H1 (cell line): Measurements from ENCODE around the gene SLC5A11. TPM values are rescaled to one million over a fixed set of nuclear protein-coding genes. Genes with fewer than 3 reads are reported as not detected.

Experiments
- CTCF ChIA-PET: fragments of 300-600 bp; sonication (Branson Sonifier 250); formaldehyde crosslinking; loops from one replicate; lab custom pipeline; 2021; ENCODE audit not compliant: partially characterized antibody; lab: Charles Lee
- POLR2A ChIA-PET: fragments of 300-600 bp; sonication (Branson Sonifier 250); formaldehyde crosslinking; loops from one replicate; lab custom pipeline; 2021; ENCODE audit warnings: inconsistent platforms; ENCODE audit not compliant: partially characterized antibody; lab: Charles Lee
- DNase-seq, 2 experiments: peaks; one replicate each; pipeline versions ENCODE4 v3.0.0 to v3.0.0-alpha.2; 2010 to 2022; ENCODE audit warnings: low spot score in 2 of 2, low read depth in 1 of 2, mixed read lengths in 1 of 2
- FAIRE-seq: peaks from 2 replicates; lab custom pipeline; 2011; peaks lifted over from hg19 to GRCh38; lab: Jason Lieb, UNC
- H2AFZ ChIP-seq: 2 replicates; pipeline ENCODE4 v1.8.1; 2012; ENCODE audit warnings: low read length, inconsistent platforms
- H2AK5ac ChIP-seq: 2 replicates; pipeline ENCODE4 v1.6.1; 2013; ENCODE audit warnings: low read depth, low read length
- H2BK120ac ChIP-seq: replicated peaks from 2 replicates; pipeline ENCODE3; 2013; ENCODE audit warnings: low read depth, low read length, inconsistent platforms
- H2BK12ac ChIP-seq: 2 replicates; pipeline ENCODE4 v1.6.1; 2013; ENCODE audit warnings: low read depth, low read length
- H2BK15ac ChIP-seq: 2 replicates; pipeline ENCODE4 v1.6.1; 2013; ENCODE audit warnings: low read length
- H2BK20ac ChIP-seq: 2 replicates; pipeline ENCODE4 v1.6.1; 2013; ENCODE audit warnings: low read length
- H2BK5ac ChIP-seq: 2 replicates; pipeline ENCODE4 v1.6.1; 2013; ENCODE audit warnings: low read depth, low read length
- H3K14ac ChIP-seq: 2 replicates; pipeline ENCODE4 v1.6.1; 2013; ENCODE audit warnings: inconsistent platforms; ENCODE audit not compliant: insufficient read length
- H3K18ac ChIP-seq: 2 replicates; pipeline ENCODE4 v1.6.1; 2013; ENCODE audit warnings: low read length; ENCODE audit errors: extremely low read depth
- H3K23ac ChIP-seq: 2 replicates; pipeline ENCODE4 v1.6.1; 2013; ENCODE audit warnings: inconsistent platforms; ENCODE audit not compliant: insufficient read length
- H3K23me2 ChIP-seq: 2 replicates; pipeline ENCODE4 v1.6.1; 2013; ENCODE audit warnings: low read depth, low read length
- H3K27ac ChIP-seq: 2 replicates; pipeline ENCODE4 v1.6.1; 2011; ENCODE audit warnings: low read depth, low read length, inconsistent platforms
- H3K27me3 ChIP-seq, 4 experiments: replicated peaks in 1 of 4; 1 replicate in 1 of 4; 2 replicates in 3 of 4; pipeline versions ENCODE4 v1.6.1 to v1.8.1; 2011 to 2013; ENCODE audit warnings: low read length in 3 of 4, mild to moderate bottlenecking in 3 of 4, inconsistent platforms in 2 of 4, mixed read lengths in 2 of 4, moderate library complexity in 1 of 4; ENCODE audit not compliant: control insufficient read depth in 3 of 4, insufficient read depth in 3 of 4; ENCODE audit errors: extremely low read depth in 1 of 4
- H3K36me3 ChIP-seq, 4 experiments: 2 replicates each; pipeline versions ENCODE4 v1.6.1 to v1.8.1; 2011 to 2013; ENCODE audit warnings: mild to moderate bottlenecking in 4 of 4, low read length in 3 of 4, moderate library complexity in 2 of 4, control low read depth in 1 of 4, inconsistent platforms in 1 of 4; ENCODE audit not compliant: insufficient read depth in 4 of 4, control insufficient read depth in 2 of 4
- H3K4ac ChIP-seq: replicated peaks from 2 replicates; pipeline ENCODE3; 2013; ENCODE audit warnings: low read length, low read depth, mixed read lengths, inconsistent platforms; ENCODE audit not compliant: insufficient read length
- H3K4me1 ChIP-seq, 4 experiments: replicated peaks in 1 of 4; 1 replicate in 1 of 4; 2 replicates in 3 of 4; pipeline versions ENCODE4 v1.6.1 to v1.8.1; 2011 to 2013; ENCODE audit warnings: low read length in 3 of 4, inconsistent platforms in 2 of 4, mixed read lengths in 1 of 4; ENCODE audit not compliant: insufficient read depth in 4 of 4, control insufficient read depth in 3 of 4
- H3K4me2 ChIP-seq, 2 experiments: 2 replicates each; pipeline versions ENCODE4 v1.6.1 to v1.8.1; 2011 to 2013; ENCODE audit warnings: low read depth in 2 of 2, low read length in 2 of 2, control low read depth in 1 of 2, inconsistent platforms in 1 of 2, mild to moderate bottlenecking in 1 of 2; ENCODE audit not compliant: insufficient read depth in 1 of 2
- H3K4me3 ChIP-seq, 4 experiments: fragments of 200-600, 300-600 bp in 1 of 4; sonication (generic), shearing (Covaris generic), sonication (Bioruptor Twin) in 1 of 4; 2 replicates each; pipeline versions ENCODE4 v1.5.1 to v1.8.1; 2011 to 2016; ENCODE audit warnings: low read length in 4 of 4, low read depth in 3 of 4, control low read depth in 2 of 4, inconsistent platforms in 2 of 4, mild to moderate bottlenecking in 2 of 4, mixed read lengths in 1 of 4, moderate library complexity in 1 of 4; ENCODE audit not compliant: insufficient read depth in 2 of 4; ENCODE audit errors: extremely low read depth in 1 of 4
- H3K56ac ChIP-seq: replicated peaks from 2 replicates; pipeline ENCODE3; 2013; ENCODE audit warnings: low read depth, mild to moderate bottlenecking, mixed read lengths, low read length, inconsistent platforms; ENCODE audit not compliant: insufficient read length
- H3K79me1 ChIP-seq: 2 replicates; pipeline ENCODE4 v1.6.1; 2013; ENCODE audit warnings: low read depth, low read length, control low read depth
- H3K79me2 ChIP-seq, 2 experiments: 2 replicates each; pipeline versions ENCODE4 v1.6.1 to v1.8.1; 2012 to 2013; ENCODE audit warnings: low read length in 2 of 2, mild to moderate bottlenecking in 2 of 2, inconsistent platforms in 1 of 2; ENCODE audit not compliant: insufficient read depth in 2 of 2, control insufficient read depth in 1 of 2
- H3K9ac ChIP-seq, 4 experiments: replicated peaks in 1 of 4; 1 replicate in 1 of 4; 2 replicates in 3 of 4; pipeline versions ENCODE4 v1.6.1 to v1.8.1; 2011 to 2013; ENCODE audit warnings: low read depth in 3 of 4, low read length in 3 of 4, control low read depth in 2 of 4, mild to moderate bottlenecking in 2 of 4, moderate library complexity in 2 of 4, inconsistent platforms in 1 of 4; ENCODE audit errors: extremely low read depth in 1 of 4
- H3K9me3 ChIP-seq, 2 experiments: 2 replicates each; pipeline versions ENCODE4 v1.6.1 to v1.8.1; 2012 to 2013; ENCODE audit warnings: mild to moderate bottlenecking in 2 of 2, moderate library complexity in 2 of 2, control low read depth in 1 of 2, inconsistent platforms in 1 of 2, low read depth in 1 of 2, low read length in 1 of 2, mixed read lengths in 1 of 2; ENCODE audit not compliant: insufficient read depth in 2 of 2
- H4K20me1 ChIP-seq, 2 experiments: replicated peaks in 1 of 2; 2 replicates each; pipeline versions ENCODE3 to v1.8.1; 2011 to 2013; ENCODE audit warnings: inconsistent platforms in 2 of 2, low read length in 2 of 2, mild to moderate bottlenecking in 1 of 2; ENCODE audit not compliant: insufficient read depth in 2 of 2, control insufficient read depth in 1 of 2
- H4K5ac ChIP-seq: 2 replicates; pipeline ENCODE4 v1.6.1; 2013; ENCODE audit warnings: low read length, low read depth, mixed read lengths, inconsistent platforms; ENCODE audit not compliant: insufficient read length
- H4K8ac ChIP-seq: 2 replicates; pipeline ENCODE4 v1.8.0; 2013; ENCODE audit warnings: mild to moderate bottlenecking, moderate library complexity, low read length, inconsistent platforms; ENCODE audit not compliant: insufficient read depth; ENCODE audit errors: extremely low read depth
- H4K91ac ChIP-seq: replicated peaks from 2 replicates; pipeline ENCODE3; 2013; ENCODE audit warnings: low read length, mixed read lengths, inconsistent platforms; ENCODE audit not compliant: insufficient read length
- ASH2L ChIP-seq: fragments of 200-600, 300-600 bp; sonication (generic); IDR thresholded peaks from one replicate; pipeline ENCODE4 v1.7.1; 2017; ENCODE audit warnings: low read length
- BCL11A ChIP-seq, 2 experiments: IDR thresholded peaks; one replicate each; pipeline ENCODE4 v1.6.1; 2011; ENCODE audit warnings: low read depth in 2 of 2, low read length in 2 of 2, mild to moderate bottlenecking in 2 of 2
- FOSL1 ChIP-seq: IDR thresholded peaks from 2 replicates; pipeline ENCODE4 v1.6.1; 2011; ENCODE audit warnings: mild to moderate bottlenecking, low read depth, low read length, moderate library complexity; ENCODE audit not compliant: insufficient read depth
- GTF2F1 ChIP-seq: IDR thresholded peaks from 2 replicates; pipeline ENCODE4 v1.6.1; 2012; ENCODE audit warnings: low read depth, low read length, improper control_type of control experiment, borderline replicate concordance
- HDAC2 ChIP-seq, 2 experiments: fragments of 300-600 bp in 1 of 2; sonication (generic) in 1 of 2; IDR thresholded peaks; 2 replicates each; pipeline ENCODE4 v1.6.1; 2011 to 2012; ENCODE audit warnings: low read depth in 2 of 2, low read length in 2 of 2, mild to moderate bottlenecking in 2 of 2, moderate library complexity in 2 of 2, borderline replicate concordance in 1 of 2, inconsistent platforms in 1 of 2
- MAFK ChIP-seq: IDR thresholded peaks from 2 replicates; pipeline ENCODE4 v1.6.1; 2012; ENCODE audit warnings: low read depth, mild to moderate bottlenecking, improper control_type of control experiment, low read length
- RAD21 ChIP-seq, 2 experiments: IDR thresholded peaks in 1 of 2; conservative IDR thresholded peaks in 1 of 2; 2 replicates each; pipeline ENCODE4 v1.6.1; 2011; ENCODE audit warnings: low read depth in 2 of 2, low read length in 2 of 2, improper control_type of control experiment in 1 of 2, inconsistent platforms in 1 of 2, mild to moderate bottlenecking in 1 of 2, moderate library complexity in 1 of 2
- WGBS, 2 experiments: shearing (Covaris generic) in 1 of 2; methylation state at CpG; one replicate each; pipeline versions ENCODE4 v1.1.6 to v1.1.7; 2013 to 2015; ENCODE audit warnings: low lambda C conversion rate in 2 of 2, mixed read lengths in 2 of 2, inconsistent platforms in 1 of 2, low coverage in 1 of 2, missing lambda C conversion rate in 1 of 2; ENCODE audit not compliant: insufficient replicate concordance in 2 of 2, insufficient coverage in 1 of 2, insufficient read length in 1 of 2; ENCODE audit errors: extremely low coverage in 1 of 2, missing lambda C conversion rate in 1 of 2; 5-methylcytosine and 5-hydroxymethylcytosine counted together
- polyA plus RNA-seq, 7 experiments: library from polyadenylated mRNA; depleted of rRNA in 3 of 7; stranded (reverse) in 5 of 7; unstranded in 2 of 7; fragments of >200 nt in 5 of 7; fragments of 200-250 nt in 2 of 7; gene quantifications; 1 replicate in 5 of 7; 2 replicates in 1 of 7; 4 replicates in 1 of 7; pipeline versions ENCODE4 v1.2.1 to v1.2.3, GENCODE V29; 2011 to 2013; ENCODE audit warnings: missing spikeins in 2 of 7, mixed read lengths in 2 of 7
- total RNA-seq: library from RNA; stranded (reverse); fragmentation: NEBNext Ultra II Directional; extraction: Animal tissue kit (Norgen Biotek cat#: 25700); gene quantifications from 2 replicates; pipeline ENCODE4 v1.2.1, GENCODE V29; 2021
- TF ChIP-seq, protein P1 (sequence below), 3 experiments: IDR thresholded peaks; 1 replicate in 2 of 3; 2 replicates in 1 of 3; pipeline versions ENCODE4 v1.5.1 to v1.6.1; 2011; ENCODE audit warnings: low read length in 3 of 3, mild to moderate bottlenecking in 3 of 3, inconsistent platforms in 2 of 3, low read depth in 1 of 3, moderate library complexity in 1 of 3; ENCODE audit not compliant: insufficient read depth in 1 of 3; ENCODE audit errors: control extremely low read depth in 1 of 3

SLC5A11 gene
- total and polyA plus RNA-seq, 2 of the 8 experiments (the other 6 are each of a cell fraction or from before 2014, with no cell fraction given): 0.26 to 0.59 TPM

DNA sequence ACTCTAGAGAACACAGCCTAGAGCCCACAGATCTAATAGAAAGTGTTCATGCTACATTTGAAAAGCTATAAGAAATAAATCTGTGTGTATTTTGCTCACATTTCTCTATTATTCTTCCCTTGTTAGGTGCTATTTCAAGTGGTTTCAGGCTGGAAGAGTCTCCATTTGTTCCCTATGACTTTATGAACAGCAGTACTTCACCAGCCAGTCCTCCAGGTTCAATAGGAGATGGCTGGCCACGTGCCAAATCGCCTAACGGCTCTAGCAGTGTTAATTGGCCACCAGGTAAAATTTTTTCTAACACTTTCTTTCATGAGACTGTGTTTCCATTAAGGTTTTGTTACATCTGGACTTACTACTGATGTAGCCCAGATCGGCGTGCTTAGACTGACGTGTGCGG, 30.7 kb upstream of the SLC5A11 start:
- TF ChIP-seq GTF2F1: no peak
- TF ChIP-seq HDAC2 (IDR thresholded peaks at IDR 0.05; ENCODE audit: borderline replicate concordance in 1 of 2, low read depth in 2 of 2, low read length in 2 of 2): no peak
- no peak for TF ChIP-seq ASH2L
- TF ChIP-seq RAD21 (IDR thresholded peaks at IDR 0.05 in 1 of 2, conservative IDR thresholded peaks at IDR 0.05 in 1 of 2; ENCODE audit: low read depth in 2 of 2, low read length in 2 of 2): no peak
- TF ChIP-seq BCL11A (IDR thresholded peaks at IDR 0.05; ENCODE audit: low read depth in 2 of 2, low read length in 2 of 2): no peak
- TF ChIP-seq FOSL1: no peak
- TF ChIP-seq MAFK: no peak
- TF ChIP-seq, protein P1, sequence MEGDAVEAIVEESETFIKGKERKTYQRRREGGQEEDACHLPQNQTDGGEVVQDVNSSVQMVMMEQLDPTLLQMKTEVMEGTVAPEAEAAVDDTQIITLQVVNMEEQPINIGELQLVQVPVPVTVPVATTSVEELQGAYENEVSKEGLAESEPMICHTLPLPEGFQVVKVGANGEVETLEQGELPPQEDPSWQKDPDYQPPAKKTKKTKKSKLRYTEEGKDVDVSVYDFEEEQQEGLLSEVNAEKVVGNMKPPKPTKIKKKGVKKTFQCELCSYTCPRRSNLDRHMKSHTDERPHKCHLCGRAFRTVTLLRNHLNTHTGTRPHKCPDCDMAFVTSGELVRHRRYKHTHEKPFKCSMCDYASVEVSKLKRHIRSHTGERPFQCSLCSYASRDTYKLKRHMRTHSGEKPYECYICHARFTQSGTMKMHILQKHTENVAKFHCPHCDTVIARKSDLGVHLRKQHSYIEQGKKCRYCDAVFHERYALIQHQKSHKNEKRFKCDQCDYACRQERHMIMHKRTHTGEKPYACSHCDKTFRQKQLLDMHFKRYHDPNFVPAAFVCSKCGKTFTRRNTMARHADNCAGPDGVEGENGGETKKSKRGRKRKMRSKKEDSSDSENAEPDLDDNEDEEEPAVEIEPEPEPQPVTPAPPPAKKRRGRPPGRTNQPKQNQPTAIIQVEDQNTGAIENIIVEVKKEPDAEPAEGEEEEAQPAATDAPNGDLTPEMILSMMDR (IDR thresholded peaks at IDR 0.05; ENCODE audit: control extremely low read depth in 1 of 3, insufficient read depth in 1 of 3, low read depth in 1 of 3, low read length in 3 of 3): no peak
- no peaks in the 10 kb centered on the region for H3K4me1 ChIP-seq
- no peak overlapping the region for H3K4me2 ChIP-seq
- no peak overlapping the region for H2BK120ac ChIP-seq
- no peak overlapping the region for H2BK5ac ChIP-seq
- no peak overlapping the region for H3K4ac ChIP-seq
- ChIA-PET CTCF (interaction anchor here (0.8 kb wide), 1 partner anchor 16 kb away, joined by 3 read pairs; no protein-coding TSS in a partner anchor), POLR2A (interaction anchor here (0.6 to 1.8 kb wide), 3 partner anchors 9 to 145 kb away, joined by 4 read pairs; no protein-coding TSS in a partner anchor)
- H3K4me3 ChIP-seq: no peak overlapping the region
- H4K5ac ChIP-seq: no peak overlapping the region
- no peak overlapping the region for H2AK5ac ChIP-seq
- no peak overlapping the region for H3K9ac ChIP-seq
- no peak for DNase-seq
- H3K36me3 ChIP-seq: peaks cover 44 to 98% (median 88%) of the 10 kb centered on the region in 4 experiments
- no peaks in the 10 kb centered on the region for H3K23me2 ChIP-seq
- H4K91ac ChIP-seq: no peak overlapping the region
- no peak overlapping the region for H2AFZ ChIP-seq
- peaks cover 2% of the 10 kb centered on the region; the same call in 1 of the 2 replicates for H3K79me1 ChIP-seq
- no peak overlapping the region for H3K27ac ChIP-seq
- no peak for FAIRE-seq
- no peak overlapping the region for H3K23ac ChIP-seq
- H3K9me3 ChIP-seq: no peaks in the 10 kb centered on the region
- no peaks in the 10 kb centered on the region for H3K27me3 ChIP-seq
- WGBS, 2 experiments: 94% methylated on average over 7 of the region's 7 CpGs; no CpG with 5 or more reads in 1 of the 2 experiments
- H3K79me2 ChIP-seq: no peaks in the 10 kb centered on the region
- H2BK20ac ChIP-seq: no peak overlapping the region
- no peak overlapping the region for H2BK12ac ChIP-seq
- no peak overlapping the region for H3K56ac ChIP-seq
- H4K8ac ChIP-seq: no peak overlapping the region
- H3K14ac ChIP-seq: no peak overlapping the region
- no peak overlapping the region for H3K18ac ChIP-seq
- peaks cover 4 to 13% of the 10 kb centered on the region in 2 experiments for H4K20me1 ChIP-seq
- H2BK15ac ChIP-seq: no peak overlapping the region
